AG10803 (cell line): ENCODE results near the gene HRH4.

ENCODE experiments used
- DNase-seq: peaks from one replicate; pipeline ENCODE4 v3.0.0; 2010; ENCODE audit warnings: low read depth
- H3K4me3 ChIP-seq: 2 replicates; pipeline ENCODE4 v1.5.1; 2011; ENCODE audit warnings: mild to moderate bottlenecking, low read length, control low read depth
- TF ChIP-seq, protein P1 (sequence below): conservative IDR thresholded peaks from 2 replicates; pipeline ENCODE4 v1.5.1; 2011; ENCODE audit warnings: mild to moderate bottlenecking, low read length, control low read depth, inconsistent platforms

The HRH4 gene

DNA sequence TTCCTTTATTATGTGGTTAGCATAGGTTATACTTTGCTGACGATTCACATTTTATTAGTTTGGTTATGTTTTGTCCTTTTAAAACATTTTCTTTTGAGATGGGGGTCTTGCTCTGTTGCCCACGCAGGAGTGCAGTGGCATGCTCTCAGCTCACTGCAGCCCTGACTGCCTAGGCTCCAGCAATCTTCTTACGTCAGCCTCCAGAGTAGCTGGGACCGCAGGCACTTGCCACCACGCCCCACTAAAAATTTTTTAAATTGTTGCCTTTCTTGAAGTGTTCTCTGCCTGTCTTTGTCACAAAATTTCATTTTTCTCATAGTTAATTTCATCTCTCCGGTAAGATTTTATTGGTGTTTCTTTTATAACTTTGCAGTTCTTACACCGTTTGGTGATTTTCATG, 18.9 kb downstream of the HRH4 start:
- no peak for DNase-seq
- TF ChIP-seq, protein P1, sequence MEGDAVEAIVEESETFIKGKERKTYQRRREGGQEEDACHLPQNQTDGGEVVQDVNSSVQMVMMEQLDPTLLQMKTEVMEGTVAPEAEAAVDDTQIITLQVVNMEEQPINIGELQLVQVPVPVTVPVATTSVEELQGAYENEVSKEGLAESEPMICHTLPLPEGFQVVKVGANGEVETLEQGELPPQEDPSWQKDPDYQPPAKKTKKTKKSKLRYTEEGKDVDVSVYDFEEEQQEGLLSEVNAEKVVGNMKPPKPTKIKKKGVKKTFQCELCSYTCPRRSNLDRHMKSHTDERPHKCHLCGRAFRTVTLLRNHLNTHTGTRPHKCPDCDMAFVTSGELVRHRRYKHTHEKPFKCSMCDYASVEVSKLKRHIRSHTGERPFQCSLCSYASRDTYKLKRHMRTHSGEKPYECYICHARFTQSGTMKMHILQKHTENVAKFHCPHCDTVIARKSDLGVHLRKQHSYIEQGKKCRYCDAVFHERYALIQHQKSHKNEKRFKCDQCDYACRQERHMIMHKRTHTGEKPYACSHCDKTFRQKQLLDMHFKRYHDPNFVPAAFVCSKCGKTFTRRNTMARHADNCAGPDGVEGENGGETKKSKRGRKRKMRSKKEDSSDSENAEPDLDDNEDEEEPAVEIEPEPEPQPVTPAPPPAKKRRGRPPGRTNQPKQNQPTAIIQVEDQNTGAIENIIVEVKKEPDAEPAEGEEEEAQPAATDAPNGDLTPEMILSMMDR = no peak
- H3K4me3 ChIP-seq = no peak overlapping the region

DNA sequence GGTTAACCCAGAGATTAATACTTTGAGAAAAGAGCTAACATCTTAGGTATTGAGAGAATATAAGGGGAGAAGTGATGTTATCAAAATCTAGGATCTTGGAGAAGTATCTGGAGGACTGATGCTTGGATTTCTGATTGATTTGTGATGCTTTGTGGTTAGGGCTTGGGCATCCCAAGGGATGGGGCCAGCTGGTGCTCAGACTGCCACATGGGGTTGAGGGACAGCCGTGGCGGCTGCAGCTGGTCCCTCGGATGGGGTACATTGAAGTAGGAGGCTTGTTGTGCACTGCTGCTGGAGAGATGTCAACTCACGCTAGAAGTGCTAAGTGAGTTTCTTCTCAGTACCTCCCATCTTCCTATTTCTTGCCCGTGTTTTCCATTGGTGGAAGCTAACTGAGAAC, 22.4 kb downstream of the HRH4 start:
- no peak for DNase-seq

DNA sequence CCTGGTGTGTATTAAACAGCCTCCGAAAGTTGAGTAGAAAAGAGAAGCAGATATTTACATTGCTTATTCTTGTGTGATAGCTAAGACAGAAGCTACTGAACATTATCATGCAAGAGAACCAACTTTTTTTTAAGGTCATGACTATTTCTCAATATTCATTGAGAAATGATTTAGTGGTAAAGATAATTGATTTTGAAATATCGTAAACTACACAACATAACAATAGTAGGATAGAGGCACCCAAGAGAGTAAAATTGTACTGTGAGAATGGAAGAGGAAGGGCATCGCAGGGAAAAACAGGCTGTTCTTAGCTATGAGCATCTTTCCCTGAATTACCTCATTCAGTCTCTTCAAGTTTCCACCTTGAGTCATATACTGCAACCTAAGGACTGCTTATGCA, 25.2 kb downstream of the HRH4 start:
- TF ChIP-seq, protein P1 = no peak
- H3K4me3 ChIP-seq = no peak overlapping the region
- no peak for DNase-seq

More for the DNA sequence above, 22.4 kb downstream of the HRH4 start:
- no peak overlapping the region for H3K4me3 ChIP-seq
- TF ChIP-seq, protein P1 = no peak

DNA sequence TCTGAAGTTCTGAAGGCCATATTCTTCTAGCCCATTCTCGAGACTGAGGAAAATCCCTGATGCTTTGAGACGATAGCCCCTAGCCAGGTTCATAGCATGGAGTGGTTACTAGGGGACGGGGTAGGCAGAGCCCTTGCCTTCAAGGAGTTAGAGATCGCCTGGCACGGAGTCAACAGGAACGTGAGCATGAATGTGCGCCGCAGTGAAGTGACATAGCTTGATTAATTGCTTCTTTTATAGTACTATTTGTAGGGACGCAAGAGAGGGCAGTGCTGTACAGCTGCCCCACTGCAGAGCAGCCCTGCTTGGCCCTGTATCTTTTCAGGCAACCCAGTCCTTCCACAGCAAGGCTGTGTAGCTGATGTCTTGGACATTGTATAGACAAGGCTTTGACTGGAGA, 26.2 kb downstream of the HRH4 start:
- DNase-seq = no peak
- H3K4me3 ChIP-seq = no peak overlapping the region
- TF ChIP-seq, protein P1 = no peak

DNA sequence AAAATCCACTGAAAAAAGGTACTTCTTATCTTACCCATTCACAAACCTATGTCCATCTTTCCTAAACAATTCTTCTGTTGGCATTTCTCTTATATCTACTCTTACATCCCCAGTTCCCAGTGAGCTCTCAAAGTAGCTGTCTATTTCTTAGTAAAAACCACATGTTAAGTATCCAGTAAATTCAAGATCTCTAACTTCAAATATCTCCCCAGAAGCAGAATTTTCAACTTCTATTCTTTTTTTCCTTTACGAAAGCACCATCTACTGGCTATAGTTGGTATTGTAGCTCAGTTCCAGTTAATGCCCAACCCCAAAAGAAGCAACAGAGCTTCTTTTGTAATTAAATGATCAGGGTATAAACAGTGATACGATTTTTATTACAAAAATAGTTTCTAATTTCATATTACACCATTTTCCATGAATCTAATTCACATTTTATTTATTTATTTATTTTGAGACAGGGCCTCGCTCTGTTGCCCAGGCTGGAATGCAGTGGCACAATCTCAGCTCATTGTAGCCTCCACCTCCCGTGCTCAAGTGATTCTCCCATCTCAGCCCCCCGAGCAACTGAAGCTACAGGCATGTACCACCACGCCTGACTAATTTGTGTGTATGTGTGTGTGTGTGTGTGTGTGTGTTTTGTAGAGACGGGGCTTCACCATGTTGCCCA, 28.5 kb downstream of the HRH4 start:
- peak; percentile 38 for DNase-seq
- TF ChIP-seq, protein P1 = peak; percentile 81
- no peak overlapping the region for H3K4me3 ChIP-seq

DNA sequence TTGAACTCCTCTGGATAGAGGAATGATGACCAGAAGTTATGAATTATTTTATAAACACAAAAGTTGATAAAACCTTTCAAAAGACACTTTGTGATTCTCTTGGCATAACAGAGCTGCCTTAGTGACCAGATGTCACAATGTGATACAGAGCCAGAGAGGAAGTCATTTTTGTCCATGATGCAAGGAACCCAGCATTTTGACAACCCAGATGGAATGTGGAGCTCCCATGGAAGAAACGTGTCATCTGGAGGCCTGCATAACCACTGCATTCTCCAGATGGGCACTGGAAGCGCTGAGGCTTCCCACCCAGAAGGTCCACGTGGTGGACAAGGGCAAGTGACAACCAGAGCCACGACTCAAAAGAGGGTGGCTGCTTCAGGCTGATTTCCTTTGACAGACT, 30.1 kb downstream of the HRH4 start:
- peak; percentile 81 for DNase-seq
- H3K4me3 ChIP-seq = no peak overlapping the region
- TF ChIP-seq, protein P1 = no peak; the same call in 1 of the 2 replicates
